BLaER1 treated with 17β-estradiol and CSF1 and Interleukin-3, amounts not matched to agents 10 nM and 100 nM (cell line): ENCODE results near the gene DNLZ.

Source experiments
- H3K27ac ChIP-seq, 11 experiments: shearing (Covaris generic); formaldehyde crosslinking; 2 replicates each; pipeline ENCODE4 v1.8.1; 2022
- H3K27me3 ChIP-seq, 11 experiments: shearing (Covaris generic); formaldehyde crosslinking; 2 replicates each; pipeline ENCODE4 v1.8.1; 2022
- H3K36me3 ChIP-seq, 11 experiments: shearing (Covaris generic); formaldehyde crosslinking; 2 replicates each; pipeline ENCODE4 v1.8.1; 2022
- H3K4me1 ChIP-seq, 10 experiments: shearing (Covaris generic); formaldehyde crosslinking; 2 replicates each; pipeline ENCODE4 v1.8.1; 2022
- H3K4me2 ChIP-seq, 11 experiments: shearing (Covaris generic); formaldehyde crosslinking; 2 replicates each; pipeline ENCODE4 v1.8.1; 2022
- H3K4me3 ChIP-seq, 10 experiments: shearing (Covaris generic); formaldehyde crosslinking; 2 replicates each; pipeline ENCODE4 v1.8.1; 2022
- H3K9ac ChIP-seq, 11 experiments: shearing (Covaris generic); formaldehyde crosslinking; 2 replicates each; pipeline ENCODE4 v1.8.1; 2022
- H3K9me3 ChIP-seq, 11 experiments: shearing (Covaris generic); formaldehyde crosslinking; replicated peaks in 1 of 11; 2 replicates each; pipeline ENCODE4 v1.8.1; 2022
- H4K20me1 ChIP-seq, 11 experiments: shearing (Covaris generic); formaldehyde crosslinking; 2 replicates each; pipeline ENCODE4 v1.8.1; 2022
- Cebpa-rat ChIP-seq, 11 experiments: shearing (Covaris generic); IDR thresholded peaks; 2 replicates each; pipeline ENCODE4 v1.8.1; 2022

DNLZ gene

GRCh38 chr9:136375096-136375495, 11.6 kb upstream of the DNLZ start:
- H3K4me3 ChIP-seq, result no peak overlapping the region
- H3K4me1 ChIP-seq, result peaks cover 63 to 74% (median 68%) of the 10 kb centered on the region in 10 experiments
- H3K4me2 ChIP-seq, result peak overlapping the region in 5 of 11 experiments; percentile 72 to 97 (median 88); a peak in 4 of 22 replicates
- peaks cover 28 to 68% (median 54%) of the 10 kb centered on the region in 11 experiments for H3K36me3 ChIP-seq
- no peak for TF ChIP-seq Cebpa-rat (IDR thresholded peaks at IDR 0.05)
- peaks cover 0 to 64% (median 25%) of the 10 kb centered on the region in 11 experiments; a peak in 12 of 22 replicates for H4K20me1 ChIP-seq
- peak overlapping the region in 6 of 11 experiments; percentile 0 to 92 (median 74); a peak in 8 of 22 replicates for H3K27ac ChIP-seq
- H3K9ac ChIP-seq, result peak overlapping the region in 9 of 11 experiments; percentile 5 to 83 (median 20); a peak in 8 of 22 replicates
- no peaks in the 10 kb centered on the region for H3K9me3 ChIP-seq
- no peaks in the 10 kb centered on the region for H3K27me3 ChIP-seq

- Histone ChIP-seq H3K4me1 (peaks cover 63 to 82% (median 73%) of the 10 kb centered on the region in 10 experiments), H4K20me1 (peaks cover 0 to 67% (median 25%) of the 10 kb centered on the region in 11 experiments; a peak in 12 of 22 replicates), H3K36me3 (peaks cover 21 to 67% (median 56%) of the 10 kb centered on the region in 11 experiments), H3K27me3 (no peaks in the 10 kb centered on the region), H3K27ac (peak overlapping the region in 10 of 11 experiments; percentile 57 to 92 (median 86); a peak in 18 of 22 replicates), H3K9me3 (no peaks in the 10 kb centered on the region), H3K9ac (peak overlapping the region in 10 of 11 experiments; percentile 76 to 86 (median 82); a peak in 18 of 22 replicates), H3K4me2 (peak overlapping the region; percentile 89 to 99 (median 95)), H3K4me3 (peak overlapping the region in 4 of 10 experiments; percentile 60 to 80 (median 73); a peak in 6 of 20 replicates)
- TF ChIP-seq Cebpa-rat (IDR thresholded peaks at IDR 0.05), result no peak
These were observed 10.6 kb upstream of the DNLZ start for GRCh38 chr9:136374183-136374575.

DNA sequence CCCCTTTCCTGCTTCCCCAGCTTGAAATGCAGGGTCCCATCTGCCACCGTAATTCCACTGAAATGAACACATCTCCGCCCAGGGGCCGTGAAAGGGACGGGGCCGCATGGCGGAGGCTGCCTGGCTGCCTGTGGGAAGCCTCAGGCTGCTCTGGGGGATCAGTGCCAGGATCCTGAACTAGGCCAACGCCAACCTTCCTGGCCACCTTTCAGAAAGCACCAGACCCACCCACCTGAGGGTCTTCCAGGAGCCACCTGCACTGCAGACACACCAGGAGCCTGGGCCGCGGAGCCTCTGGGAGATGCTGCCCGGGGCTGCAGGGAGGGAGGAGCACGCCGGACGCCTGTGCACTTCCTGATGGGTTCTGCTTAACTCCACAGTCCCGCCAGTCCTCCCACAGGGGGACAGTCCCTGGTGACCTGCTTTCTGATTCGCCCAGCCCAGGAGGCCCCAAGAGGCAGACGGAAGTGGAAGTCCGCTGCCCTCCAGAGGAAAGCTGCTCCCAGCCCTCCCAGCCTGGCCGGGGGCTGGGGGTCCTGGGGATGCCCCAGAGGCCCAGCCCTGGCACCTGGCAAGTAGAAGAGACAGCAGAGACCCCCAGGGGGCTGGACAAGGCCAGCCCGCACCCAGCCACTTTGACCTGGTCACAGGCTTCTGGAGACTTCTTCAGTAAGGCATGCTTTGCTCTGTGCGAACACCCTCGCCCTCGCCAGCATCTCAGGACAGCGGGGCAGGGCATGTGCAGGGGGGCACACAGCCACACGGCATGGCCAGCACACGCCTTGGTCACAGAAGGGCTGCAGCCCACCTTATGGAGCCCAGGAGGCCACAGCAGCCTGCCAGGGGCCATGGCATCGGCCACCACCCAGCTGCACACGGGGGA, 10.0 kb upstream of the DNLZ start, which contains the start of gene CARD9:
Gene CARD9, minus strand, starts transcription at position 370 of the 883 bp plus-strand sequence. CDS start 1,591 bp downstream, outside the sequence.
- Histone ChIP-seq H3K4me3 (peak within 1 kb of the TSS; percentile 43 to 86 (median 64)), H3K27ac (peak within 1 kb of the TSS; percentile 29 to 92 (median 85); a peak in 21 of 22 replicates), H3K36me3 (peaks cover 15 to 67% (median 49%) of the 10 kb centered on the region in 11 experiments; a peak in 21 of 22 replicates), H3K9ac (peak within 1 kb of the TSS; percentile 76 to 86 (median 82)), H3K27me3 (no peaks in the 10 kb centered on the region), H3K4me1 (peaks cover 70 to 89% (median 77%) of the 10 kb centered on the region in 10 experiments), H3K4me2 (peak within 1 kb of the TSS; percentile 89 to 99 (median 95)), H4K20me1 (peaks cover 0 to 67% (median 22%) of the 10 kb centered on the region in 11 experiments; a peak in 12 of 22 replicates), H3K9me3 (no peaks in the 10 kb centered on the region)
- no peak for TF ChIP-seq Cebpa-rat (IDR thresholded peaks at IDR 0.05)

DNA sequence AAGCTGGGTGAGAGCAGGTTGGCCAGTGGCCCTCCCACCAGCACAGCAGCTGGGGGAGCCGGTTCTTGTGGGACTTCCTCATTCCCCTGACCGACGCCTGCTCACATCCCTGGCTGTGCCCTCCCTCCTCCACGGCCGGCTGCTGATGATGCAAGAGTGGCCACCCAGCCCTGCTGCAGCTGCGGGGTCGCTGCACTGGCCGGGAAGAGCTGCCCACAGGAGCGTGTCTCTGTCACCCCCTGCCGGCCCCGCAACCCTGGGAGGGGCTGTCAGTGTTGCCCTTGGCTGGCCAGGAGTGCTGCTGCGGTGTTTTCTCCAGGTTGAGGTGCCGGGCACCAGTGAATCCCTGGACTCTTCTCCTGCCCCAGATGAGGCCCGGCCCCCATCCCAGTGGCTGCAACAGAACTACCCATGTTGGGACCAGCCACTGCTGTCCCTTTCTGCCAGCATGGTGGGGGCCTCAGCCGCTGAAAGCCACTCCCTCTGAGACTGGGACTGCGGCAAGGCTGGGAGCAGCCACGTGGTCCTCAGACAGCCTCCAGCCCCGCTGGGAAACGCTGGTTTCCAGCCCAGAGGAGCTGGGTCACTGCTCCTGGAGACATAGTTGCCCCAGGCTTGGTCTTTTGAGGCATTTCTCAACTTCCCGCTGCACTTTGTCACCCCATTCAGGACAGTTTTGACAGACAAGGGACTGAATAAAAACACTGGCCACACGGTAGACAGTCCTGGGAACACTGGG, 9.2 kb upstream of the DNLZ start:
- H3K9me3 ChIP-seq, result no peaks in the 10 kb centered on the region
- H3K27me3 ChIP-seq, result no peaks in the 10 kb centered on the region
- peaks cover 7 to 68% (median 41%) of the 10 kb centered on the region in 11 experiments; a peak in 21 of 22 replicates for H3K36me3 ChIP-seq
- peak overlapping the region; percentile 76 to 86 (median 82) for H3K9ac ChIP-seq
- H3K27ac ChIP-seq, result peak overlapping the region; percentile 29 to 92 (median 85); a peak in 21 of 22 replicates
- peak; percentile 38 to 94 (median 86); a peak in 18 of 22 replicates for TF ChIP-seq Cebpa-rat (IDR thresholded peaks at IDR 0.05)
- H3K4me1 ChIP-seq, result peaks cover 74 to 93% (median 81%) of the 10 kb centered on the region in 10 experiments
- peaks cover 0 to 67% (median 16%) of the 10 kb centered on the region in 11 experiments; a peak in 14 of 22 replicates for H4K20me1 ChIP-seq
- H3K4me2 ChIP-seq, result peak overlapping the region; percentile 89 to 99 (median 95)
- peak overlapping the region; percentile 43 to 86 (median 64) for H3K4me3 ChIP-seq

DNA sequence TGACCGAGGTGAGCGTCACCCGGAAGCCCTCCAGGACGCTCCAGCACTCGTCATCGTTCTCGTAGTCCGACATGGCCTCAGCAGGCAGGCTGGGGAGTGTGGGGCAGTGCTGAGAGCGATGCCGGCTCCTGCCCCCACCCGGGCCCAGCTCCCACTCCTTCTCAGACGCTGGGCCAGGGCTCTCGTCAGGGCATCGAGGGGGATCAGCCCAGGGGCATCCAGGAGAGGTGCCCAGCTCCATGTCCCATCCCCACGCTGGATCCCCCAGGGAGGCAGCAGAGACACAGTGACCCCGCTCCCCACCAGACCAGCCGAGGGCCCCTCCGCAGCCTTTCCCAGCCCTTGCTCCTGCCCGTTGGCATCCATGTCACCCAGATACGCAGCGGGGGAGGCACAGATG, 8.5 kb upstream of the DNLZ start:
- Histone ChIP-seq H3K36me3 (peaks cover 4 to 72% (median 38%) of the 10 kb centered on the region in 11 experiments; a peak in 20 of 22 replicates), H3K27ac (peak overlapping the region; percentile 21 to 92 (median 85); a peak in 21 of 22 replicates), H3K9me3 (no peaks in the 10 kb centered on the region), H3K9ac (peak overlapping the region; percentile 76 to 86 (median 82)), H3K4me3 (peak overlapping the region in 9 of 10 experiments; percentile 17 to 86 (median 66); a peak in 16 of 20 replicates), H3K4me1 (peaks cover 73 to 93% (median 79%) of the 10 kb centered on the region in 10 experiments), H3K27me3 (no peaks in the 10 kb centered on the region), H4K20me1 (peaks cover 0 to 67% (median 11%) of the 10 kb centered on the region in 11 experiments; a peak in 14 of 22 replicates), H3K4me2 (peak overlapping the region; percentile 89 to 99 (median 95))
- TF ChIP-seq Cebpa-rat (IDR thresholded peaks at IDR 0.05), result no peak

GRCh38 chr9:136371533-136371880, 8.0 kb upstream of the DNLZ start:
- Histone ChIP-seq H3K4me1 (peaks cover 73 to 93% (median 78%) of the 10 kb centered on the region in 10 experiments), H3K27me3 (no peaks in the 10 kb centered on the region), H3K9me3 (no peaks in the 10 kb centered on the region), H3K27ac (peak overlapping the region in 10 of 11 experiments; percentile 50 to 92 (median 86); a peak in 19 of 22 replicates), H3K36me3 (peaks cover 4 to 75% (median 38%) of the 10 kb centered on the region in 11 experiments; a peak in 20 of 22 replicates), H3K9ac (peak overlapping the region; percentile 76 to 86 (median 82); a peak in 19 of 22 replicates), H3K4me3 (peak overlapping the region in 5 of 10 experiments; percentile 60 to 86 (median 75); a peak in 7 of 20 replicates), H4K20me1 (peaks cover 0 to 67% (median 6%) of the 10 kb centered on the region in 11 experiments; a peak in 13 of 22 replicates), H3K4me2 (peak overlapping the region; percentile 89 to 99 (median 95))
- no peak for TF ChIP-seq Cebpa-rat (IDR thresholded peaks at IDR 0.05)

- H3K27me3 ChIP-seq, result no peaks in the 10 kb centered on the region
- H3K9me3 ChIP-seq, result no peaks in the 10 kb centered on the region
- H3K4me1 ChIP-seq, result peaks cover 73 to 93% (median 78%) of the 10 kb centered on the region in 10 experiments
- TF ChIP-seq Cebpa-rat (IDR thresholded peaks at IDR 0.05), result no peak
- H3K36me3 ChIP-seq, result peaks cover 3 to 72% (median 36%) of the 10 kb centered on the region in 11 experiments; a peak in 20 of 22 replicates
- H3K4me3 ChIP-seq, result no peak overlapping the region
- H3K9ac ChIP-seq, result no peak overlapping the region
- peak overlapping the region in 2 of 11 experiments; percentile 2 to 94; a peak in 1 of 22 replicates for H3K4me2 ChIP-seq
- peak overlapping the region in 3 of 11 experiments; percentile 4 to 15 (median 10); a peak in 2 of 22 replicates for H3K27ac ChIP-seq
- peaks cover 0 to 67% (median 6%) of the 10 kb centered on the region in 11 experiments; a peak in 10 of 22 replicates for H4K20me1 ChIP-seq
These were observed 7.4 kb upstream of the DNLZ start for GRCh38 chr9:136370687-136371532.
